ENCODE results near the gene DHX57. TPM values are rescaled to one million over a fixed set of nuclear protein-coding genes. Genes with fewer than 3 reads are reported as not detected.

The DHX57 gene
- total RNA-seq, 1 donor from 2014 or later, result 33.9 TPM

- Histone ChIP-seq H3F3A (ENCODE audit: low read depth) (no peaks in the 10 kb centered on the region), H3K9me3 (ENCODE audit: low read depth) (peaks cover 3% of the 10 kb centered on the region), H3K27ac (no peak overlapping the region), H3K9ac (no peak overlapping the region), H3K36me3 (no peaks in the 10 kb centered on the region), H3K4me2 (no peak overlapping the region), H3K79me2 (ENCODE audit: low read depth) (peaks cover 67% of the 10 kb centered on the region), H4K20me1 (ENCODE audit: low read depth) (no peaks in the 10 kb centered on the region), H2AFZ (replicated peaks) (no peak overlapping the region), H3K4me1 (peaks cover 12% of the 10 kb centered on the region), H3K4me3 (no peak overlapping the region), H3K27me3 (no peaks in the 10 kb centered on the region)
- peaks cover 24% of the 10 kb centered on the region for H3K36me3 Mint-ChIP-seq
- no peak overlapping the region for H3K4me3 Mint-ChIP-seq
- DNase-seq (ENCODE audit: low spot score), result no peak
- no peak overlapping the region for H3K27ac Mint-ChIP-seq
- TF ChIP-seq EZH2 (IDR thresholded peaks at IDR 0.05) (no peak), CTCF (IDR thresholded peaks at IDR 0.05) (no peak), EZH2phosphoT487 (IDR thresholded peaks at IDR 0.05) (no peak)
- H3K27me3 Mint-ChIP-seq (ENCODE audit: insufficient read depth, low read depth), result peaks cover 4% of the 10 kb centered on the region
- peaks cover 20% of the 10 kb centered on the region for H3K9me3 Mint-ChIP-seq
- peaks cover 21% of the 10 kb centered on the region for H3K4me1 Mint-ChIP-seq
Measured at GRCh38 chr2:38873763-38874162, 2.0 kb downstream of the DHX57 start.

- peaks cover 3% of the 10 kb centered on the region for H3K9me3 ChIP-seq (ENCODE audit: low read depth)
- H3K27ac Mint-ChIP-seq, result no peak overlapping the region
- H3K27ac ChIP-seq, result no peak overlapping the region
- peaks cover 13% of the 10 kb centered on the region for H3K4me1 Mint-ChIP-seq
- no peak overlapping the region for H3K4me2 ChIP-seq
- no peak overlapping the region for H2AFZ ChIP-seq (replicated peaks)
- no peaks in the 10 kb centered on the region for H3K27me3 ChIP-seq
- H3K36me3 ChIP-seq, result no peaks in the 10 kb centered on the region
- H4K20me1 ChIP-seq (ENCODE audit: low read depth), result no peaks in the 10 kb centered on the region
- peaks cover 71% of the 10 kb centered on the region for H3K79me2 ChIP-seq (ENCODE audit: low read depth)
- TF ChIP-seq EZH2phosphoT487 (IDR thresholded peaks at IDR 0.05) (no peak), CTCF (IDR thresholded peaks at IDR 0.05) (no peak), EZH2 (IDR thresholded peaks at IDR 0.05) (no peak)
- H3K4me3 ChIP-seq, result no peak overlapping the region
- H3F3A ChIP-seq (ENCODE audit: low read depth), result no peaks in the 10 kb centered on the region
- H3K4me1 ChIP-seq, result peaks cover 8% of the 10 kb centered on the region
- peaks cover 4% of the 10 kb centered on the region for H3K27me3 Mint-ChIP-seq (ENCODE audit: insufficient read depth, low read depth)
- no peak for DNase-seq (ENCODE audit: low spot score)
- peaks cover 33% of the 10 kb centered on the region for H3K36me3 Mint-ChIP-seq
- H3K4me3 Mint-ChIP-seq, result no peak overlapping the region
- H3K9ac ChIP-seq, result no peak overlapping the region
- H3K9me3 Mint-ChIP-seq, result peaks cover 20% of the 10 kb centered on the region
Measured at GRCh38 chr2:38871432-38871831, 4.3 kb downstream of the DHX57 start.

- Histone ChIP-seq H3K9me3 (ENCODE audit: low read depth) (no peaks in the 10 kb centered on the region), H3F3A (ENCODE audit: low read depth) (peaks cover 3% of the 10 kb centered on the region), H3K4me2 (no peak overlapping the region), H3K79me2 (ENCODE audit: low read depth) (peaks cover 34% of the 10 kb centered on the region), H3K27ac (no peak overlapping the region), H4K20me1 (ENCODE audit: low read depth) (peaks cover 4% of the 10 kb centered on the region), H3K4me1 (no peaks in the 10 kb centered on the region), H2AFZ (replicated peaks) (no peak overlapping the region), H3K36me3 (peaks cover 5% of the 10 kb centered on the region), H3K4me3 (no peak overlapping the region), H3K27me3 (no peaks in the 10 kb centered on the region), H3K9ac (no peak overlapping the region)
- Mint-ChIP-seq H3K4me3 (no peak overlapping the region), H3K4me1 (no peaks in the 10 kb centered on the region), H3K27me3 (ENCODE audit: insufficient read depth, low read depth) (no peaks in the 10 kb centered on the region), H3K27ac (no peak overlapping the region), H3K9me3 (peaks cover 11% of the 10 kb centered on the region), H3K36me3 (peaks cover 21% of the 10 kb centered on the region)
- no peak for DNase-seq (ENCODE audit: low spot score)
- TF ChIP-seq CTCF (IDR thresholded peaks at IDR 0.05) (no peak), EZH2phosphoT487 (IDR thresholded peaks at IDR 0.05) (no peak), EZH2 (IDR thresholded peaks at IDR 0.05) (no peak)
Measured at GRCh38 chr2:38866773-38867443, 8.8 kb downstream of the DHX57 start.
